GM15510 (cell line): ENCODE measurements around the gene CLVS2.

ENCODE experiments used
- POLR2A ChIP-seq: IDR thresholded peaks from 3 replicates; pipeline ENCODE4 v1.6.1; 2011; ENCODE audit warnings: borderline replicate concordance; ENCODE audit not compliant: insufficient read length; ENCODE audit errors: extremely low read depth

CLVS2 gene

GRCh38 chr6:122995921-122996793 is at the start of gene CLVS2:
CLVS2 (plus strand) TSS chr6:122996235; CDS start chr6:122997778, 1,543 bp downstream.
- no peak for TF ChIP-seq POLR2A

GRCh38 chr6:122947355-122947754 is 48.7 kb upstream of the CLVS2 start:
- TF ChIP-seq POLR2A: no peak

- TF ChIP-seq POLR2A: no peak
Measured at GRCh38 chr6:122953766-122954165, 42.3 kb upstream of the CLVS2 start.

GRCh38 chr6:122956376-122956775 is 39.7 kb upstream of the CLVS2 start:
- TF ChIP-seq POLR2A: no peak

- no peak for TF ChIP-seq POLR2A
Measured at GRCh38 chr6:122962000-122962624, 33.9 kb upstream of the CLVS2 start.

- TF ChIP-seq POLR2A: no peak
Measured at GRCh38 chr6:122969999-122970533, 26.0 kb upstream of the CLVS2 start.

GRCh38 chr6:122977180-122977579 is 18.9 kb upstream of the CLVS2 start:
- no peak for TF ChIP-seq POLR2A

- no peak for TF ChIP-seq POLR2A
Measured at GRCh38 chr6:122984393-122984792, 11.6 kb upstream of the CLVS2 start.

- no peak for TF ChIP-seq POLR2A
Measured at GRCh38 chr6:122994256-122994655, 1.8 kb upstream of the CLVS2 start.

GRCh38 chr6:122996794-122997505 is 915 bp downstream of the CLVS2 start:
- no peak for TF ChIP-seq POLR2A

- TF ChIP-seq POLR2A: no peak
Measured at GRCh38 chr6:122997541-122998150, 1.6 kb downstream of the CLVS2 start.

GRCh38 chr6:122998403-122998975 is 2.5 kb downstream of the CLVS2 start:
- no peak for TF ChIP-seq POLR2A

GRCh38 chr6:123000244-123000770 is 4.3 kb downstream of the CLVS2 start:
- TF ChIP-seq POLR2A: no peak

- no peak for TF ChIP-seq POLR2A
Measured at GRCh38 chr6:123001540-123001939, 5.5 kb downstream of the CLVS2 start.

GRCh38 chr6:123007885-123008284 is 11.8 kb downstream of the CLVS2 start:
- no peak for TF ChIP-seq POLR2A

GRCh38 chr6:123009059-123009458 is 13.0 kb downstream of the CLVS2 start:
- TF ChIP-seq POLR2A: no peak
